Caco-2 (cell line): ENCODE data around the gene SLIT3. TPM values are rescaled to one million over a fixed set of nuclear protein-coding genes. Genes with fewer than 3 reads are reported as not detected.

Source experiments
- BruUV-seq: library from RNA; stranded (reverse); fragments of 400-500 nt; replicated peaks from 2 replicates; lab custom pipeline; 2021; lab: Mats Ljungman, UMichigan
- CTCF ChIA-PET: fragments of 300-600 bp; sonication (Branson Sonifier 250); formaldehyde crosslinking; loops from one replicate; lab custom pipeline; 2022; ENCODE audit warnings: antibody characterized with exemption; lab: Charles Lee
- POLR2A ChIA-PET: fragments of 300-600 bp; sonication (Branson Sonifier 250); formaldehyde crosslinking; loops from one replicate; lab custom pipeline; 2022; ENCODE audit warnings: antibody characterized with exemption; lab: Charles Lee
- DNase-seq, 2 experiments: peaks; one replicate each; pipeline versions ENCODE4 v3.0.0 to v3.0.0-alpha.2; 2020 to 2022
- H3K27me3 ChIP-seq: replicated peaks from 2 replicates; pipeline ENCODE4 v1.6.0; 2011; ENCODE audit warnings: low read length; ENCODE audit not compliant: control insufficient read depth, insufficient read depth
- H3K36me3 ChIP-seq: 2 replicates; pipeline ENCODE4 v1.5.1; 2011; ENCODE audit warnings: low read length; ENCODE audit not compliant: control insufficient read depth, insufficient read depth
- H3K4me1 ChIP-seq: fragments of 250-450 bp; sonication (Bioruptor Pico); 2 replicates; pipeline ENCODE4 v1.5.1; 2020; ENCODE audit warnings: mild to moderate bottlenecking
- H3K4me3 ChIP-seq: 2 replicates; pipeline ENCODE4 v1.5.1; 2011; ENCODE audit warnings: low read depth, mild to moderate bottlenecking, control low read depth, low read length
- H3K9me3 ChIP-seq: fragments of 250-450 bp; sonication (Bioruptor Pico); 2 replicates; pipeline ENCODE4 v1.5.1; 2020; ENCODE audit warnings: mild to moderate bottlenecking, moderate library complexity
- H3K27ac Mint-ChIP-seq: one replicate; pipeline ENCODE4 v1.8.0; 2022; ENCODE audit warnings: mixed read lengths; ENCODE audit not compliant: unreplicated experiment
- H3K27me3 Mint-ChIP-seq: one replicate; pipeline ENCODE4 v1.8.0; 2022; ENCODE audit warnings: mixed read lengths; ENCODE audit not compliant: insufficient read depth, unreplicated experiment
- H3K36me3 Mint-ChIP-seq: one replicate; pipeline ENCODE4 v1.8.0; 2022; ENCODE audit warnings: mild to moderate bottlenecking, mixed read lengths; ENCODE audit not compliant: insufficient read depth, unreplicated experiment
- H3K4me1 Mint-ChIP-seq: one replicate; pipeline ENCODE4 v1.8.0; 2022; ENCODE audit warnings: low read depth, mixed read lengths; ENCODE audit not compliant: unreplicated experiment
- H3K4me3 Mint-ChIP-seq: one replicate; pipeline ENCODE4 v1.8.0; 2022; ENCODE audit warnings: mild to moderate bottlenecking, moderate library complexity, mixed read lengths; ENCODE audit not compliant: unreplicated experiment
- H3K9me3 Mint-ChIP-seq: one replicate; pipeline ENCODE4 v1.8.0; 2022; ENCODE audit warnings: mixed read lengths; ENCODE audit not compliant: unreplicated experiment
- intact Hi-C: fragments of 100-400 bp; cut with micrococcal nuclease; formaldehyde crosslinking; loops from one replicate; pipeline ENCODE4 v1.10.0; 2022; ENCODE audit not compliant: unreplicated experiment
- total RNA-seq: library from RNA; stranded (reverse); gene quantifications from 2 replicates; pipeline ENCODE4 v1.2.3, GENCODE V29; 2022
- TF ChIP-seq, protein P1 (sequence below), 2 experiments: fragments of 200-600 bp in 1 of 2; IDR thresholded peaks; 1 replicate in 1 of 2; 2 replicates in 1 of 2; pipeline versions ENCODE4 v1.5.1 to v1.8.0; 2011 to 2022; ENCODE audit warnings: antibody characterized with exemption in 1 of 2, control low read depth in 1 of 2, inconsistent platforms in 1 of 2, low read depth in 1 of 2, low read length in 1 of 2, mild to moderate bottlenecking in 1 of 2, moderate library complexity in 1 of 2; ENCODE audit not compliant: insufficient read depth in 1 of 2, severe bottlenecking in 1 of 2, unreplicated experiment in 1 of 2

SLIT3 gene
- total RNA-seq, 1 experiment from 2014 or later = 2.1 TPM

GRCh38 chr5:168925160-168925559 is 375.8 kb downstream of the SLIT3 start:
- TF ChIP-seq, protein P1, sequence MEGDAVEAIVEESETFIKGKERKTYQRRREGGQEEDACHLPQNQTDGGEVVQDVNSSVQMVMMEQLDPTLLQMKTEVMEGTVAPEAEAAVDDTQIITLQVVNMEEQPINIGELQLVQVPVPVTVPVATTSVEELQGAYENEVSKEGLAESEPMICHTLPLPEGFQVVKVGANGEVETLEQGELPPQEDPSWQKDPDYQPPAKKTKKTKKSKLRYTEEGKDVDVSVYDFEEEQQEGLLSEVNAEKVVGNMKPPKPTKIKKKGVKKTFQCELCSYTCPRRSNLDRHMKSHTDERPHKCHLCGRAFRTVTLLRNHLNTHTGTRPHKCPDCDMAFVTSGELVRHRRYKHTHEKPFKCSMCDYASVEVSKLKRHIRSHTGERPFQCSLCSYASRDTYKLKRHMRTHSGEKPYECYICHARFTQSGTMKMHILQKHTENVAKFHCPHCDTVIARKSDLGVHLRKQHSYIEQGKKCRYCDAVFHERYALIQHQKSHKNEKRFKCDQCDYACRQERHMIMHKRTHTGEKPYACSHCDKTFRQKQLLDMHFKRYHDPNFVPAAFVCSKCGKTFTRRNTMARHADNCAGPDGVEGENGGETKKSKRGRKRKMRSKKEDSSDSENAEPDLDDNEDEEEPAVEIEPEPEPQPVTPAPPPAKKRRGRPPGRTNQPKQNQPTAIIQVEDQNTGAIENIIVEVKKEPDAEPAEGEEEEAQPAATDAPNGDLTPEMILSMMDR (IDR thresholded peaks at IDR 0.05; ENCODE audit: insufficient read depth in 1 of 2, low read depth in 1 of 2, low read length in 1 of 2, severe bottlenecking in 1 of 2, unreplicated experiment in 1 of 2) = no peak
- H3K36me3 Mint-ChIP-seq = no peaks in the 10 kb centered on the region
- H3K4me1 ChIP-seq = no peaks in the 10 kb centered on the region
- no peak overlapping the region for H3K4me3 ChIP-seq
- BruUV-seq = no TSS peak
- H3K27me3 ChIP-seq = peaks cover 5% of the 10 kb centered on the region
- H3K36me3 ChIP-seq = no peaks in the 10 kb centered on the region
- H3K27me3 Mint-ChIP-seq = peaks cover 21% of the 10 kb centered on the region
- DNase-seq = no peak
- H3K9me3 ChIP-seq = no peaks in the 10 kb centered on the region
- no peaks in the 10 kb centered on the region for H3K9me3 Mint-ChIP-seq
- H3K4me1 Mint-ChIP-seq = no peaks in the 10 kb centered on the region
- CTCF ChIA-PET = no interaction called here
- POLR2A ChIA-PET = no interaction called here
- intact Hi-C loops = no loop called here
- H3K4me3 Mint-ChIP-seq = no peak overlapping the region
- H3K27ac Mint-ChIP-seq = no peak overlapping the region

- no TSS peak for BruUV-seq
- H3K36me3 ChIP-seq = no peaks in the 10 kb centered on the region
- Mint-ChIP-seq H3K27ac (no peak overlapping the region), H3K4me1 (no peaks in the 10 kb centered on the region), H3K9me3 (no peaks in the 10 kb centered on the region), H3K27me3 (peaks cover 16% of the 10 kb centered on the region), H3K4me3 (no peak overlapping the region), H3K36me3 (no peaks in the 10 kb centered on the region)
- peaks cover 5% of the 10 kb centered on the region for H3K27me3 ChIP-seq
- no peak for DNase-seq
- intact Hi-C loops = no loop called here
- POLR2A ChIA-PET = no interaction called here
- no peak overlapping the region for H3K4me3 ChIP-seq
- CTCF ChIA-PET = interaction anchor here (1.4 kb wide), 1 partner anchor 25 kb away, joined by 4 read pairs; no protein-coding TSS in a partner anchor
- no peaks in the 10 kb centered on the region for H3K4me1 ChIP-seq
- H3K9me3 ChIP-seq = no peaks in the 10 kb centered on the region
- TF ChIP-seq, protein P1 (IDR thresholded peaks at IDR 0.05; ENCODE audit: insufficient read depth in 1 of 2, low read depth in 1 of 2, low read length in 1 of 2, severe bottlenecking in 1 of 2, unreplicated experiment in 1 of 2) = no peak
These were observed 379.6 kb downstream of the SLIT3 start for GRCh38 chr5:168921147-168921866.

- Mint-ChIP-seq H3K4me3 (no peak overlapping the region), H3K9me3 (no peaks in the 10 kb centered on the region), H3K27ac (no peak overlapping the region), H3K36me3 (no peaks in the 10 kb centered on the region), H3K27me3 (peaks cover 16% of the 10 kb centered on the region), H3K4me1 (no peaks in the 10 kb centered on the region)
- no TSS peak for BruUV-seq
- Histone ChIP-seq H3K4me3 (no peak overlapping the region), H3K36me3 (no peaks in the 10 kb centered on the region), H3K9me3 (no peaks in the 10 kb centered on the region), H3K27me3 (peaks cover 5% of the 10 kb centered on the region), H3K4me1 (no peaks in the 10 kb centered on the region)
- POLR2A ChIA-PET = no interaction called here
- intact Hi-C loops = no loop called here
- CTCF ChIA-PET = interaction anchor here (1.4 kb wide), 1 partner anchor 26 kb away, joined by 4 read pairs; no protein-coding TSS in a partner anchor
- TF ChIP-seq, protein P1 (IDR thresholded peaks at IDR 0.05; ENCODE audit: insufficient read depth in 1 of 2, low read depth in 1 of 2, low read length in 1 of 2, severe bottlenecking in 1 of 2, unreplicated experiment in 1 of 2) = no peak
- no peak for DNase-seq
These were observed 380.7 kb downstream of the SLIT3 start for GRCh38 chr5:168920019-168920810.
